ENCODE results near the gene ZBTB49. TPM values are rescaled to one million over a fixed set of nuclear protein-coding genes. Genes with fewer than 3 reads are reported as not detected.
"Not testable (repeated sequence)": the region's sequence is repeated elsewhere in the genome, so short reads cannot be mapped to it uniquely, and the experiment has no call there.

The ZBTB49 gene
- total RNA-seq, 1 donor from 2014 or later, result 3.9 TPM

GRCh38 chr4:4344915-4345527 is 55.0 kb downstream of the ZBTB49 start:
- H3K27me3 ChIP-seq (ENCODE audit: control insufficient read depth, insufficient read depth, low read length), result peaks cover 1% of the 10 kb centered on the region
- FAIRE-seq (no peak), DNase-seq (ENCODE audit: low read depth) (no peak)
- H3K36me3 ChIP-seq (ENCODE audit: control insufficient read depth, insufficient read depth, low read length), result no peaks in the 10 kb centered on the region
- no peak overlapping the region for H3K4me3 ChIP-seq (ENCODE audit: low read depth, low read length)
- TF ChIP-seq, protein P1, sequence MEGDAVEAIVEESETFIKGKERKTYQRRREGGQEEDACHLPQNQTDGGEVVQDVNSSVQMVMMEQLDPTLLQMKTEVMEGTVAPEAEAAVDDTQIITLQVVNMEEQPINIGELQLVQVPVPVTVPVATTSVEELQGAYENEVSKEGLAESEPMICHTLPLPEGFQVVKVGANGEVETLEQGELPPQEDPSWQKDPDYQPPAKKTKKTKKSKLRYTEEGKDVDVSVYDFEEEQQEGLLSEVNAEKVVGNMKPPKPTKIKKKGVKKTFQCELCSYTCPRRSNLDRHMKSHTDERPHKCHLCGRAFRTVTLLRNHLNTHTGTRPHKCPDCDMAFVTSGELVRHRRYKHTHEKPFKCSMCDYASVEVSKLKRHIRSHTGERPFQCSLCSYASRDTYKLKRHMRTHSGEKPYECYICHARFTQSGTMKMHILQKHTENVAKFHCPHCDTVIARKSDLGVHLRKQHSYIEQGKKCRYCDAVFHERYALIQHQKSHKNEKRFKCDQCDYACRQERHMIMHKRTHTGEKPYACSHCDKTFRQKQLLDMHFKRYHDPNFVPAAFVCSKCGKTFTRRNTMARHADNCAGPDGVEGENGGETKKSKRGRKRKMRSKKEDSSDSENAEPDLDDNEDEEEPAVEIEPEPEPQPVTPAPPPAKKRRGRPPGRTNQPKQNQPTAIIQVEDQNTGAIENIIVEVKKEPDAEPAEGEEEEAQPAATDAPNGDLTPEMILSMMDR (IDR thresholded peaks at IDR 0.05; ENCODE audit: insufficient read depth, low read length, severe bottlenecking), result no peak

DNA sequence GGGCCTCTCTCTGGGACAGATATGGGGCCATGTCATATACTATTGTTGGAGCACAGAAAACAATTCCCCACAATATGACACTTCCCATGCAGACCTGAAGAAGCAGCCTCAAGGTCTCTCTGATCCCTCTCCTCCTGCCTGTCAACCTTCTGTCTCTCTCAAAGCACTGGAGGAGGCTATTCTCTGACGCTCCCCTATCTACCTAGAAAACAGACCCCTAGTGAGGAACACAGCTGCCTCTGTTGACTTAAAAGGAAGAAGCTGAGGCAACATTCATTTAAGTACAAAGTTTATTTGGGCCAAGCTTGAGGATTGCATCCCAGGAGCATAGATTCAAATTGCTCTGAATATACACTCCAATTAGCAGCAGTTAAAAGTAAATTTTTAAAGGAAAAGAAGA is 57.5 kb downstream of the ZBTB49 start:
- TF ChIP-seq, protein P1 (IDR thresholded peaks at IDR 0.05; ENCODE audit: insufficient read depth, low read length, severe bottlenecking), result no peak
- no peaks in the 10 kb centered on the region for H3K36me3 ChIP-seq (ENCODE audit: control insufficient read depth, insufficient read depth, low read length)
- DNase-seq (ENCODE audit: low read depth) (no peak), FAIRE-seq (no peak)
- H3K4me3 ChIP-seq (ENCODE audit: low read depth, low read length), result no peak overlapping the region
- no peaks in the 10 kb centered on the region for H3K27me3 ChIP-seq (ENCODE audit: control insufficient read depth, insufficient read depth, low read length)

GRCh38 chr4:4348585-4348984 is 58.5 kb downstream of the ZBTB49 start:
- not testable (repeated sequence) for DNase-seq (ENCODE audit: low read depth); H3K4me3 ChIP-seq (ENCODE audit: low read depth, low read length); H3K27me3 ChIP-seq (ENCODE audit: control insufficient read depth, insufficient read depth, low read length); H3K36me3 ChIP-seq (ENCODE audit: control insufficient read depth, insufficient read depth, low read length); FAIRE-seq

- H3K4me3 ChIP-seq (ENCODE audit: low read depth, low read length), result no peak overlapping the region
- FAIRE-seq (no peak), DNase-seq (ENCODE audit: low read depth) (no peak)
- TF ChIP-seq, protein P1 (IDR thresholded peaks at IDR 0.05; ENCODE audit: insufficient read depth, low read length, severe bottlenecking), result no peak
- no peaks in the 10 kb centered on the region for H3K27me3 ChIP-seq (ENCODE audit: control insufficient read depth, insufficient read depth, low read length)
- H3K36me3 ChIP-seq (ENCODE audit: control insufficient read depth, insufficient read depth, low read length), result no peaks in the 10 kb centered on the region
Observed at GRCh38 chr4:4349867-4350266, 59.8 kb downstream of the ZBTB49 start.

- H3K36me3 ChIP-seq (ENCODE audit: control insufficient read depth, insufficient read depth, low read length), result no peaks in the 10 kb centered on the region
- no peak for FAIRE-seq
- DNase-seq (ENCODE audit: low read depth), result no peak
- no peaks in the 10 kb centered on the region for H3K27me3 ChIP-seq (ENCODE audit: control insufficient read depth, insufficient read depth, low read length)
- no peak overlapping the region for H3K4me3 ChIP-seq (ENCODE audit: low read depth, low read length)
- TF ChIP-seq, protein P1 (IDR thresholded peaks at IDR 0.05; ENCODE audit: insufficient read depth, low read length, severe bottlenecking), result no peak
Observed at GRCh38 chr4:4350909-4351308, 60.9 kb downstream of the ZBTB49 start.

DNA sequence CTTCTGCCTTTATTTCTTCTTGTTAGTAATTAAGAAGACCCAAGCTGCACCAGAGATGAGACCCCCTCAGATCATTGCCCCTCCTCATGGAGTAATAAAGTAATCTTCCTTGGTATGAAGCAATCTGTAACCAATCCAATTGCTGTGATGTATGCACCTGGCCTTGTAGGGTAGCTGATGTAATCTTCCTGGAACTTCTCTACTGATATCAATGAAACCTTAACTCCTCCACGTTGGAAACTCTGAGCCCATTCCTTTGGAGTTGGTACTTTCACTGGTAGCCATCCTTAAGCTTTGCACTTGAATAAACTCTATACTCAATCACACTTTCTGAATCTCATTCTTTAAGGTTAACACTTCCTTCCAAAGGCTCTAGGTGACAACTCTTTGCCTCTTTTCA is 65.3 kb downstream of the ZBTB49 start:
- H3K36me3 ChIP-seq (ENCODE audit: control insufficient read depth, insufficient read depth, low read length), result no peaks in the 10 kb centered on the region
- DNase-seq (ENCODE audit: low read depth) (no peak), FAIRE-seq (no peak)
- H3K4me3 ChIP-seq (ENCODE audit: low read depth, low read length), result no peak overlapping the region
- TF ChIP-seq, protein P1 (IDR thresholded peaks at IDR 0.05; ENCODE audit: insufficient read depth, low read length, severe bottlenecking), result no peak
- no peaks in the 10 kb centered on the region for H3K27me3 ChIP-seq (ENCODE audit: control insufficient read depth, insufficient read depth, low read length)

All from bronchial epithelial cell (primary cell).